Peyer's patch (tissue), 4 donors: ENCODE results near the gene MYBBP1A. TPM values are rescaled to one million over a fixed set of nuclear protein-coding genes. Genes with fewer than 3 reads are reported as not detected.

Experiments
- DNase-seq, 3 donors: peaks; one replicate each; pipeline ENCODE4 v3.0.0-alpha.2; 2017 to 2019
- H3K27ac ChIP-seq, 4 donors: fragments of 200-600 bp; sonication (generic); one replicate each; pipeline ENCODE4 v1.5.1; 2016 to 2019
- H3K27me3 ChIP-seq, 2 donors: fragments of 200-600 bp; sonication (generic); one replicate each; pipeline ENCODE4 v1.5.1; 2019
- H3K36me3 ChIP-seq, 3 donors: fragments of 200-600 bp; sonication (generic); one replicate each; pipeline ENCODE4 v1.5.1; 2016 to 2019
- H3K4me1 ChIP-seq, 4 donors: fragments of 200-600 bp; sonication (generic); one replicate each; pipeline ENCODE4 v1.5.1; 2016 to 2019
- H3K4me3 ChIP-seq, 4 donors: fragments of 200-600 bp; sonication (generic); 1 replicate in 3 of 4; 2 replicates in 1 of 4; pipeline ENCODE4 v1.5.1; 2016 to 2019; ENCODE audit warnings: mild to moderate bottlenecking in 1 of 4
- H3K9me3 ChIP-seq, 4 donors: fragments of 200-600 bp; sonication (generic); one replicate each; pipeline ENCODE4 v1.5.1; 2016 to 2019; ENCODE audit warnings: mild to moderate bottlenecking in 1 of 4
- CTCF ChIP-seq, 6 experiments: fragments of 450-650 bp in 4 of 6; fragments of 200-600 bp in 2 of 6; sonication (generic) in 1 of 6; IDR thresholded peaks; one replicate each; pipeline ENCODE4 v1.5.1; 2017 to 2019; ENCODE audit warnings: antibody characterized with exemption in 6 of 6, mild to moderate bottlenecking in 3 of 6, moderate library complexity in 1 of 6
- POLR2A ChIP-seq, 2 donors: fragments of 450-650 bp; IDR thresholded peaks; one replicate each; pipeline ENCODE4 v1.5.1; 2017; ENCODE audit warnings: antibody characterized with exemption in 2 of 2, mild to moderate bottlenecking in 2 of 2, moderate library complexity in 2 of 2
- total RNA-seq, 4 donors: library from RNA; depleted of rRNA; stranded (reverse); fragments of >200 nt; gene quantifications; one replicate each; pipeline ENCODE4 v1.1.0, GENCODE V29; 2016

MYBBP1A gene
- total RNA-seq, 4 donors from 2014 or later = 27.1 to 244 (median 91.2) TPM

- no peak for DNase-seq
- TF ChIP-seq POLR2A (IDR thresholded peaks at IDR 0.05) = no peak
- Histone ChIP-seq H3K27ac (no peak overlapping the region), H3K27me3 (no peaks in the 10 kb centered on the region), H3K4me3 (no peak overlapping the region), H3K4me1 (peaks cover 0 to 7% (median 0%) of the 10 kb centered on the region in 4 donors), H3K9me3 (no peaks in the 10 kb centered on the region), H3K36me3 (no peaks in the 10 kb centered on the region)
Observed at GRCh38 chr17:4513113-4514032, 41.8 kb downstream of the MYBBP1A start.

- Histone ChIP-seq H3K36me3 (no peaks in the 10 kb centered on the region), H3K4me3 (no peak overlapping the region), H3K4me1 (peaks cover 0 to 7% (median 0%) of the 10 kb centered on the region in 4 donors), H3K9me3 (no peaks in the 10 kb centered on the region), H3K27ac (peak overlapping the region in 1 of 4 donors; percentile 9), H3K27me3 (no peaks in the 10 kb centered on the region)
- no peak for DNase-seq
- no peak for TF ChIP-seq POLR2A (IDR thresholded peaks at IDR 0.05)
Observed at GRCh38 chr17:4512156-4513112, 42.8 kb downstream of the MYBBP1A start.

- Histone ChIP-seq H3K27me3 (no peaks in the 10 kb centered on the region), H3K9me3 (no peaks in the 10 kb centered on the region), H3K27ac (peak overlapping the region in 1 of 4 donors; percentile 46), H3K36me3 (no peaks in the 10 kb centered on the region), H3K4me1 (peaks cover 0 to 7% (median 0%) of the 10 kb centered on the region in 4 donors), H3K4me3 (no peak overlapping the region)
- no peak for TF ChIP-seq CTCF (IDR thresholded peaks at IDR 0.05)
- TF ChIP-seq POLR2A (IDR thresholded peaks at IDR 0.05) = no peak
- DNase-seq = no peak
Observed at GRCh38 chr17:4511199-4511932, 43.8 kb downstream of the MYBBP1A start.

GRCh38 chr17:4510618-4510941 is 44.6 kb downstream of the MYBBP1A start:
- DNase-seq = no peak
- Histone ChIP-seq H3K36me3 (no peaks in the 10 kb centered on the region), H3K4me1 (peaks cover 0 to 12% (median 0%) of the 10 kb centered on the region in 4 donors), H3K4me3 (no peak overlapping the region), H3K9me3 (no peaks in the 10 kb centered on the region), H3K27me3 (no peaks in the 10 kb centered on the region), H3K27ac (peak overlapping the region in 1 of 4 donors; percentile 42)
- TF ChIP-seq POLR2A (IDR thresholded peaks at IDR 0.05) = no peak
- no peak for TF ChIP-seq CTCF (IDR thresholded peaks at IDR 0.05)

GRCh38 chr17:4509923-4510617 is 45.1 kb downstream of the MYBBP1A start:
- Histone ChIP-seq H3K9me3 (no peaks in the 10 kb centered on the region), H3K27ac (peak overlapping the region in 3 of 4 donors; percentile 30 to 42 (median 32)), H3K4me3 (no peak overlapping the region), H3K27me3 (no peaks in the 10 kb centered on the region), H3K36me3 (no peaks in the 10 kb centered on the region), H3K4me1 (peaks cover 0 to 12% (median 0%) of the 10 kb centered on the region in 4 donors)
- no peak for TF ChIP-seq POLR2A (IDR thresholded peaks at IDR 0.05)
- TF ChIP-seq CTCF (IDR thresholded peaks at IDR 0.05) = no peak
- DNase-seq = no peak
